Activated naive CD4-positive, alpha-beta T cell (primary cell): Measurements from ENCODE around the gene TYW1B.
"Not testable (repeated sequence)": the region's sequence is repeated elsewhere in the genome, so short reads cannot be mapped to it uniquely, and the experiment has no call there.

Experiments
- DNase-seq, 4 experiments: peaks; one replicate each; lab custom pipeline; 2025; lab: John Stamatoyannopoulos, UW

The TYW1B gene

GRCh38 chr7:72555238-72555637 is 272.8 kb downstream of the TYW1B start:
- DNase-seq: not testable (repeated sequence)

DNA sequence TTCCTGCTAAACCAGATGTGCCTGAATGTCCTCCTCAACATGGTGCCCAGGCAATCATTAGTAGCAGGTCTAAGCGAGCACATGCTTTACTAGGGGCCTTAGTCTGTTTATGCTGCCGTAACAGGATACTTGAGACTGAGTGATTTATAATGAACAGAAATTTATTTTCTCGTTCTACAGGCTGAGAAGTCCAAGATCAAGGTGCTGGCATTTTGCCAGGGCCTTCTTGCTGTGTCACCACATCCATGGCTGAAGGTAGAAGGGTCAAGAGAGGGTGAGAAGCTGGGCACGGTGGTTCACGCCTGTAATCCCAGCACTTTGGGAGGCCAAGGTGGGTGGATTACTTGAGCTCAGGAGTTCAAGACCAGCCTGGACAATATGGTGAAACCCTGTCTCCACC is 273.6 kb downstream of the TYW1B start:
- DNase-seq: not testable (repeated sequence)

GRCh38 chr7:72550454-72550853 is 277.5 kb downstream of the TYW1B start:
- DNase-seq: not testable (repeated sequence)

GRCh38 chr7:72546586-72547237 is 281.3 kb downstream of the TYW1B start:
- DNase-seq: not testable (repeated sequence)

- not testable (repeated sequence) for DNase-seq
These were observed 283.5 kb downstream of the TYW1B start for GRCh38 chr7:72544531-72544930.

- no peak for DNase-seq
These were observed 287.1 kb downstream of the TYW1B start for GRCh38 chr7:72540923-72541322.

GRCh38 chr7:72540106-72540611 is 287.8 kb downstream of the TYW1B start:
- no peak for DNase-seq

- DNase-seq: no peak
These were observed 288.3 kb downstream of the TYW1B start for GRCh38 chr7:72539702-72540101.

GRCh38 chr7:72538856-72539255 is 289.1 kb downstream of the TYW1B start:
- no peak for DNase-seq

DNA sequence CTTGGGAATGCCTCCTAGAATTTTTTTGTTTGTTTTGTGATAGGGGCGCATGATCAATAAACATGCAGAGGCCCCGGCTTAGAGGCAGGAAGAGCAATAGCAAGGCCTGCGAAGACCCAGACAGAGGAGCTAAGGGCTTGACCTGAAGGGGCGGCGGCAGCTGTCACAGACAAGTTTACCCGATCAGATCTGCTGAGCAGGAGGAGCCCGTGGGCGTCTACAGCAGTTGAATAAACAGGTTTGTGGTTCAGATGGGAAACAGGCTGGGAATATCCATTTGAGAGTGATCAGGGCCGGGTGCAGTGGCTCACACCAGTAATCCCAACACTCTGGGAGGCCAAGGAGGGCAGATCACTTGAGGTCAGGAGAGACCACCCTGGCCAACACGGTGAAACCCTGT is 289.9 kb downstream of the TYW1B start:
- no peak for DNase-seq

DNA sequence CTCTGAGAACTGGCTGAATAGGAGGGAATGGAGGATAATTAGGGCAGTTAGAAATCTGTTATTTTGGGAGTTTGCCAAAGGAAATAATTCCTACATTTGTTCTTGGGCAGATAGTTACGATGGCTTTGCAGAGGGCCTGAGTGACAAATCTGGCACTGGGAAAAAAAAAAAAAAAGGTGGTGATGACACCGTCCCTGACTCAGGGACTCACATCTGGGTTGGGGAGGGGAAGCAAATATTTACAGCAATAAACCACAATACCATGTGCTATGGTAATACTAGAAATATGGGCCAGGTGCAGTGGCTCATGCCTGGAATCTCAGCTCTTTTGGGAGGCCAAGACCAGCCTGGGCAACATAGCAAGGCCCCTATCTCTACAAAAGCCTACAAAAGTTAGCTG is 292.0 kb downstream of the TYW1B start:
- not testable (repeated sequence) for DNase-seq

- not testable (repeated sequence) for DNase-seq
These were observed 297.0 kb downstream of the TYW1B start for GRCh38 chr7:72531048-72531447.
